IPS-NIHi7 (cell line): ENCODE data around the gene DRAM1.
"Not testable (repeated sequence)": the region's sequence is repeated elsewhere in the genome, so short reads cannot be mapped to it uniquely, and the experiment has no call there.

ENCODE experiments used
- DNase-seq: peaks from one replicate; pipeline ENCODE4 v3.0.0; 2012; ENCODE audit warnings: mixed read lengths; ENCODE audit errors: extremely low spot score

Gene DRAM1

DNA sequence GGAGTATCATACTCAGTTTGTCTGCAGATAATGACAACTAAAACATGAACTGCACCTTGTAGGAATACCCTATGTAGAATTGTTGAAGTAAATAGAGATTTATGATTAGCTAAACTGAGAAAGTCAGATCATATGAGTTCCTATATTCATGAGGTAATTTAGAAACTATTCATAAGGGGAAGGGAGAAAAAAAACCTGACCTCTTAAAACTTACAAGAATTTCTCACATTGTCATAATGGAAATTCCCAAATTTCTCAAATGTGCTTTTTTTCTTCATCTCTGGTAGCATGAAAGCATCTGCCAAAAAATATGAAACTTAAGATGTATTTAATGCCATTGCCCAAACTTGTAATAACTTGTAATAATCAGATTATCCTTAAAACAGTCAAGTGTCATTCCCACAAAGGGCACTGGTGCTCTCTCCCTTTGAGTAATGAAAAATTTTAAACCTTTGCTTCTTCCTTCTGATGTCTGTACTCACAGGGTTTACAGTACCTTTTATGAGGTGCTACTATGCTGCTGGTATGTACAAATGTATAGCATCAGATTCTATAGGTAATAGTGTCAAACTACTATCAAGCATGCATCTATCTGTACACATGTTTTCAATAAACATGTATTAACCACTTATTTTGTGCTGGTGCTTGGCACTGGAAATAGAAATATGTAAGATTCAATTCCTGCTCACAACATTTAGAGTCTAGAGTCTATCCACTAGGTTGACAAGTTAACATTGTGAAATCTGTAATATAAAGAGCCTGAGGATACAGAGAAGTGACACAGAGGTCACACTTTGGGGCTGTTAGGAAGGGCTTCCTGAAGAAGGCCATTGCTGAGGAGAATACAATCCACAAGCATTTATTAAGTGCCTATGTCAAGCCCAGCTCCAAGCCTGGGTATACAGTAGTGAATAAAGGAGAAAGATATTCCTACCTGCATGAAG is 17.4 kb upstream of the DRAM1 start:
- no peak for DNase-seq

DNA sequence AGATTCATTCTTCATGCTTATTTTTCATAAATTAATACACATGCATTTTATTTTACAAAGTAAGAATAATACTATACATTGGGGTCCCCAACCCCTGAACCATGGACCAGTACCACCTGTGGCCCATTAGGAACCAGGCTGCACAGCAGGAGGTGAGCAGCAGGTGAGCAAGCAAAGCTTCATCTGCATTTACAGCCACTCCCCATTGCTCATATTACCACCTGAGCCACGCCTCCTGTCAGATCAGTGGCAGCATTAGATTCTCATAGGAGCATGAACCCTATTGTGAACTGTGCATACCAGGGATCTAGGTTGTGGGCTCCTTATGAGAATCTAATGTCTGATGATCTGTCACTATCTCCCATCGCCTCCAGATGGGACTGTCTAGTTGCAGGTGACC is 15.7 kb upstream of the DRAM1 start:
- not testable (repeated sequence) for DNase-seq

DNA sequence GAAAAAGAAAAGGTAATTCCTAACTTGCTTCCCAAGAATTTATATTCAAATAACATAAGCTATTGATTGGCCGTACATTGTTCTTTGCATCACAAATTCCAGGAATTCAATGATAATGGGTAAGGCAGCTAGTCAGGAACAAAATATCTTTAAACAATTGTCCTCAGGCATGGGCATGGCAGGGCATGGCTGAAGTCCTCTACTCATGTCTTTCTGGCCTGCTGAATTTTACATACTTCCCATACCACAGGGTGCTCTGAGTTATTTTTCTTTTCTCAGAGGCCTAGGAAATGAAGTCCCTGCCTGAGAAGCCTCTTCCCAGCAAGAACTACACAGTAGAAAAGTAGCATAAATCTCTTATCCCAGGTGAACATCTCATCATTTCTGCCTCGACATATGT is 15.1 kb upstream of the DRAM1 start:
- DNase-seq, result no peak

DNA sequence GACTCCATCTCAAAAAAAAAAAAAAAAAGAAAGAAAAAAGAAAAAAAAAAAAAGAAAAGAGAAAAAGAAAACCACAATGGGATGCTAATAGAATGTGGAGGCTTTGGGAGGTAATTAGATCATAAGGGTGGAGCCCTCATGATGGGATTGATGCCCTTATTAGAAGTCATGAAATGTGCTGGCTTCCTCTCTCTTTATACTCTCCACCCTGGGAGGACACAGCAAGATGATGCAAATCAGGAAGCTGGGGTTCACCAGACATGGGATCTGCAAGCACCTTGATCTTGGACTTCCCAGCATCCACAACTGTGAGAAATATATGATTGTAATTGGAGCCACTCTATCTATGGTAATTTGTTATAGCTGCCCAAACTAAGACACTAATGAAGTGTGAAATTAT is 13.4 kb upstream of the DRAM1 start:
- DNase-seq, result no peak

DNA sequence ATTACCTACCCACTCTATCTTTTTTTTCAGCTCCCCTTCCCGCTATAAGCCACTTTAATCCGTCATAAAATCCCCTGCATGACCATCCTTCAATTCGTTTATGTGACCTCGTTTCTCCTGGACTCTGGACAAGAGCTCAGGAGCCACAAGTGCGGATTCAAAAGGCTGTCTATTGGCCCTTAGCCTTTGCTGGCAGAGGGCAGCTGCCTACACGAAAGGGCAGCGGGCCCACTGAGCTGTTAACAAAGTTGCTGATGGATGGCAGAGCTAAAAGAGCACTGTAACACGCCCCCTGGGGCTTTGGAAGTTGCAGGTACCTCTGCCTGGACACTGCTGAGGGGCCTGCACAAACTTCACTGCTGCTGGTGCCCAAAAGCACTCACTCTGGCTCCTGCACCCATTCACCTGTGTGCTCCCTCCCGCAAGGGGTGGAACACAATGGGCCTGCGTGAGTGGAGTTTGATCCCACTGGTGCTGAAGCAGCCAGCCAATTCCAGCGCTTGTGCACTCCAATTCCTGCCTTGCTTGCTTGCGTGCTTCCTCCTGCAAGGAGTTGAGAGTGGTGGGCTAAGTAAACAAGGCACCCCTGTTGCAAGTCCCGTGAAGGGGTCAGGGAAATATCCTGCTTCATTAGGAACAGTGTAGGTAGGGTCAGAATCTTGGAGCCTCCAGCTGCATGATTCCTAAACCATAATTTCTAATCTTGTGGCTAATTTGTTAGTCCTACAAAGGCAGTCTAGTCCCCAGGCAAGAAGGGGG is 10.6 kb upstream of the DRAM1 start:
- no peak for DNase-seq

DNA sequence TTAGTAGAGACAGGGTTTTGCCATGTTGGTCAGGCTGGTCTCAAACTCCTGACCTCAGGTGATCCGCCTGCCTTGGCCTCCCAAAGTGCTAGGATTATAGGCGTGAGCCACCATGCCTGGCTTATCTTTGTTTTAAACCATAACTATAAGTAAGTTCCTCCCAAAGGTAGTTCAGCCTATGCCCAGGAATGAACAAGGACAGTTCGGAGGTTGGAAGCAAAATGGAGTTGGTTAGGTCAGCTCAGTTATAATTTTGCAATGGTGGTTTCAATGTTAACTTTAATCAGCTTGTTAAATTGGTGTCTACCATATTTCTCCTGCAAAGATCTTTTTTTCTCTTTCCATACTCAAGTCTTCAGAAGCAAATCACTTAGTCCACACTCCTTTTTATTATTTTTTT is 9.8 kb upstream of the DRAM1 start:
- not testable (repeated sequence) for DNase-seq

DNA sequence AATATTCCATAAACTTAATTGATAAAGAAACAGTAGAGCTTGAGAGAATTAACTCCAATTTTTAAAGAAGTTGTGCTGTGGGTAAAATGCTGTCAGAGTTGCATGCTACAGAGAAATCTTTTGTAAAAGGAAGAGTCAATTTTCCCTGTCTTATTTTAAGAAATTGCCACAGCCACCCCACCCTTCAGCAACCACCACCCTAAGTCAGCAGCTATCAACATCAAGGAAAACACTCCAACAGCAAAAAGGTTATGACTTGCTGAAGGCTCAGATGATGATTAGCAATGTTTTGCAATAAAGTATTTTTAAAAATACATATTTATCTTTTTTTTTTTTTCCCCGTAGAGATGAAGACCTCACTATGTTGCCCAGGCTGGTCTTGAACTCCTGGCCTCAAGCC is 6.5 kb upstream of the DRAM1 start:
- no peak for DNase-seq

DNA sequence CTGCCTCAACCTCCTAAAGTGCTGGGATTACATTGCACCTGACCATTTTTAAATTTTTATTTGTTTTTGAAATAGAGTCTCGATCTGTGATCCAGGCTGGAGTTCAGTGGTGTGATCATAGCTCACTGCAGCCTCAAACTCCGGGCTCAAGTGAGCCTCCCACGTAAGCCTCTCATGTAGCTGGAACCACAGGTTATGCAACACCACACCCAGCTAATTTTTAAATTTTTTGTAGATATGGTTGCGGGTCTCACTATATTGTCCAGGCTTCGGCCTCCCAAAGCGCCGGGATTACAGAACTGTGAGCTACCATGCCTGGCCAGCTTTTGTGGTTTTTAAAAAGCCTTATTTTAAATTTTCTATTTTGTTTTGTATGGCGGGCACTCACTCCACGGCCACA is 2.2 kb upstream of the DRAM1 start:
- DNase-seq, result no peak

DNA sequence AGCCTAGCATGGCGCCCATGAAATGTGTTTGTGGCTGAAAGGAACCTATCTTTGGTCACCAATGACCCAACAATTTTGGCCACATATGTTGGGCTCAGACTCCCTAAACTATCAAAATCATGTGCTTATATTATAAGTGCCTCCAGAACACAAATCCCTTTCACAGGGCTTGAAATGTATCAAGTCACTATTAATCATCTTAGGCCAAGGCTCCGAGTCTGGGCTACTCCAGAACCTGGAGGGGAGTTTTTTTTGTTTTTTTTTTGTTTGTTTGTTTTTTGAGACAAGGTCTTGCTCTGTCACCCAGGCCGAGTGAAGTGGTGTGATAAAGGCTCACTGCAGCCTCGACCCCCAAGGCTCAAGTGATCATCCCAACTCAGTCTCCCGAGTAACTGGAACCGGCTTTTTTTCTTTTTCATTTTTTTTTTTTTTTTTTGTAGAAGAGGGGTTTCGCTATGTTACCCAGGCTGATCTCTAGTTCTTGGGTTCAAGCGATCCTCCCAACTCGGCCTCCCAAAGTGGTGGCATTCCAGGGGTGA is 989 bp upstream of the DRAM1 start:
- no peak for DNase-seq

DNA sequence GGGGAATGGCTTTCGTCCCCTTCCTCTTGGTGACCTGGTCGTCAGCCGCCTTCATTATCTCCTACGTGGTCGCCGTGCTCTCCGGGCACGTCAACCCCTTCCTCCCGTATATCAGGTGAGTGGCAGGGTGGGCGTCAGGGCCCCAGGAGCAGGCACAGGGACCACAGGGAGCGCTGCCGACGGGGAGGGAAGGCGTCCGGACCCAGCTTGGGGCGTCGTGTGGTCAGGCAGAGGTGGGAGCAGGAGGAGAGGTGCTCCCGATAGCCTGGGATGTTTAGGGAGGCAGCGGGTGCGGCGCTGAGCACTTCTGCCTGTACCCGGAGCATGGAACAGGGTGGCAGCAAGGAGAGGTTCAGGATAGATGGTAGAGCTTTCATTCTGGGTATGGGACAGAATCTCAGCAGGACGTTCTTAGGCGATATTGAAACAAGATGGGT is 444 bp downstream of the DRAM1 start:
- peak; percentile 41 for DNase-seq

DNA sequence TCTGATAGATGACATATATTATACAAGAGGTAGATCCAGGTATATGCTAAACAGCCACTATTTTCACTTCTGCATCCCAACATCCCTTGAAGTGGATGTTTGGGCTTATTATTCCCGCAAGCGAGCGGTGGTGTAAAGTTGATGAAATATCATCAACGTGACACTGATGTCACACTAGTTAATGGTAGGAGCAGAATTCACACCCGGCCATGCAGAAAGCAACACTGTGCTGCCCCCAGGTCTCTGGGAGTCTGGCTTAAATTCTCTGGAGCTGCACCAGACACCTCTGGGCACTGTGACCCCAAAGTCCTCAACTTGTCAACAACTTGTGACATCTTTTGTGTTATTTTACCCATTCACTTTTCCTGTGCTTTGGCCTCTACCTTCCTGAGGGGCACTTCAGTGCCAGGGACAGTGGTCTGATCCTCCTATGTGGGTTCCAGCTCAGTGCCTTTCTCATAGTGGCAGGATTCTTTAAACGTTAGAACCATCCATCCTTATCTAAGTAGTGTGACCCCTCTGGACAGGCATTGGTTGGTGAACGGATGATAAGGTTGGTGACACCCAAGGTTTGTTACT is 952 bp downstream of the DRAM1 start:
- DNase-seq, result no peak

DNA sequence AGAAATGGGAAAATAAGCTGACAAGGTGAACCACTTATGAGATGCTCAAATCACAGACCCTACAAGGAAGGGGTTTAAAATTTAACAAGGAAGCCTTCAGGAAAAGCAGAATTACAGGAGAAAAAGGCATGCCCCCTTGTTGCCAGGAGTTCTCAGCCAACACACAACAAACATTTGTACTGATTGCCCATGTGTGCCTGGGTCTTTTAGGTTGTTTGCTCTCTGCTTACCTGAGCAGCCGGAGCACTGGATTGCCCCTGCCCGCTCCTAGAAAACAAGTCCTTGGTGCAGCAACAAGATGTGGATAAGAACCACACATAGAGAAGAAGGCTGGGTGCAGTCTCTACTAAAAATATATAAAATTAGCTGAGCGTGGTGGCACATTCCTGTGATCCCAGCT is 3.4 kb downstream of the DRAM1 start:
- no peak for DNase-seq

DNA sequence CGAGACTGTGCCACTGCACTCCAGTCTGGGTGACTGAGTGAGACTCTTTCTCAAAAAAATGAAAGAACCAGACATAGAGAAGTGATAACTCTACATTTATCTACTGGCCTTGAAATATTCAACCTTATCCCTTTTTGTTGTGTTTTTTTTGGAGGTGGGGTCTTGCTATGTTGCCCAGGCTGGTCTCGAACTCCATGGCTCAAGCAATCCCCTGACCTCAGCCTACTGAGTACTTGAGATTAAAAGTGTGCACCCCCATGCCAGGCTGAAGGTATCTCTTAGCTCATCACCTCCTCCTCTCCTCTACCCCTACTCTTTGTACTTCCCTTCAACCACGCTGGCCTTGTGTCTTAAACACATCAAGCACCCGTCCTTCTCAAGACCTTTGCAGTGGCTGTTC is 3.8 kb downstream of the DRAM1 start:
- DNase-seq, result no peak

DNA sequence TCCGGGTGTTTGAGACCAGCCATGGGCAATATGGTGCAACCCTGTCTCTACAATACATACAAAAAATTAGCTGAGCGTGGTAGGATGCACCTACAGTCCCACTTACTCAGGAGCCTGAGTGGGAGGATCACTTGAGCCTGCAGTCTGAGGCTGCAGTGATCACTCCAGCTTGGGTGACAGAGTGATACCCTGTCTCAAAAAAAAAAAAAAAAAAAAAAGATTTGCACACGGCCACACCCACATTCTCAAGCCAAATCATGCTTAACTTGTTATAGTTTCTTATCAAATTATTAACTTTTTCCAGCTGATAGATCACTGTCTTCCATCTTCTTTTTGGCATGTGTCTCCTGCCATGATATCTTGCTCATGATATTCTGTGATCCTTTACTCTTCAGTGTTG is 6.8 kb downstream of the DRAM1 start:
- DNase-seq, result no peak

DNA sequence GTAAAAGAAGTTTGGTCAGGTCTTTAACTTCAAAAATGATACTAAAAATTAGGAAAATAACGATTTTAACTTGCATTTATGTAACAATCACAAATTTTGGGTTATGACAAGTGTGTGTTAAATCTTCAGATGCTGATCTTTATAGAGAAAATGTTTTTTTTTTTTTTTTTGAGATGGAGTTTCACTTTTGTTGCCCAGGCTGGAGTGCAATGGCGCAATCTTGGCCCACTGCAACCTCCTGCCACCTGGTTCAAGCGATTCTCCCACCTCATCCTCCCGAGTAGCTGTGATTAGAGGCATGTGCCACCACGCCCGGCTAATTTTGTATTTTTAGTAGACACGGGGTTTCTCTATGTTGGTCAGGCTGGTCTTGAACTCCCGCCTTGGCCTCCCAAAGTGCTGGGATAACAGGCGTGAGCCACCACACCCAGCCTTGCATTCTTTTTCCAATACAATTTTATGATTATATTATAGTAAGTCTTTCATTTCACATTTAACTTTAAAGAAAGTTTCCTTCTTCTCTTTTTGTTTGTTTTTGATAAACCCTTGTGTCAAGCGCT is 7.5 kb downstream of the DRAM1 start:
- not testable (repeated sequence) for DNase-seq

DNA sequence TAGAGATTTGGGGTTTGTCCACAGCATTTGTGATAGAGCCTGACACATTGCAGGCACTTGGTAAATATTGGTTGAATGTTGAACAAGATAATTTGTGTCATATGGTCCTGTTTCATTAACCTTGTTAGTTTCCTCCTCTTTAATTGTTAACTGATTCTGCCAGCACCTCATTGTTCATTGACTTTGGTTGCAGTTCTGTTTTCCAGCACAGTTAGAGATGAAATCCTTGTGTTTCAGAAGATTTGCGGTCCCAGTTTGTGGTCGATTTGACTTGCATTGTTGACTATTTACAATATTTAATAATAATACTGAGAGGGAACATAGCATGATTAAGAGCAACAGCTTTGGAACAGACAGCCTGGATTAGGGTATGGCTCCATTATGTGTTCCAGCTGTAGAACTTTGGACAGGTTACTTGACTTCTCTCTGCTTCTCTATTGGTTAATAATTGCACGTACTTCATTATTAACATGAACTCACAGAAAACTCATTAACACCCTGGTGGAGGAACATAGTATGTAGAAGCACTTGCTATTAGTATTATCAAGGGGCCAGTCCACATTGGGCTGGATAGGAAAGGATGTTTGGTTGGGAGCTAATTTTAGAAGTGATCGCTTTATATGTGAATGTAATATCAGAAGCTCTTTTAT is 8.7 kb downstream of the DRAM1 start:
- no peak for DNase-seq

DNA sequence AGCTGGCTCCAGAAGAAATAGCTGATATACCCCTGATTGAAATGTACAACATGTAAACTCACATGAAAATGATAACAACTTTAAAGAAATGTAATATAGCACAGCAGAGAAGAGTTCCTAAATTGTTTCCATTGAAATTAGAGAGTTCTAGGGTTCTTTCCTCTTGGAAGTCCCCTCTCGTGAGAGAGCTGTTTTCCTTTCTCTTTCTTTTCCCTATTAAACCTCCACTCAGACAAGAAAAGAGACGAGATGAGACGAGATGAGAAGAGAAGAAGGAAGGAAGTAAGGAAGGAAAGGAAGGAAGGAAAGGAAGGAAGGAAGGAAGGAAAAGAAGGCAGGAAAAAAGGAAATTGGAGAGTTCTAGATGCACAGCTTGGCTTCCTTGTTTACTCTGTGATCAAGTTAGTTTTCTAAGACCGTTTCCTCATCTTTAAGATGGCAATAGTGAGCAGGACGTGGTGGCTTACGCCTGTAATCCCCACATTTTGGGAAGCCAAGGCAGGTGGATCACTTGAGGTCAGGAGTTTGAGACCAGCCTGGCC is 11.9 kb downstream of the DRAM1 start:
- DNase-seq, result no peak

DNA sequence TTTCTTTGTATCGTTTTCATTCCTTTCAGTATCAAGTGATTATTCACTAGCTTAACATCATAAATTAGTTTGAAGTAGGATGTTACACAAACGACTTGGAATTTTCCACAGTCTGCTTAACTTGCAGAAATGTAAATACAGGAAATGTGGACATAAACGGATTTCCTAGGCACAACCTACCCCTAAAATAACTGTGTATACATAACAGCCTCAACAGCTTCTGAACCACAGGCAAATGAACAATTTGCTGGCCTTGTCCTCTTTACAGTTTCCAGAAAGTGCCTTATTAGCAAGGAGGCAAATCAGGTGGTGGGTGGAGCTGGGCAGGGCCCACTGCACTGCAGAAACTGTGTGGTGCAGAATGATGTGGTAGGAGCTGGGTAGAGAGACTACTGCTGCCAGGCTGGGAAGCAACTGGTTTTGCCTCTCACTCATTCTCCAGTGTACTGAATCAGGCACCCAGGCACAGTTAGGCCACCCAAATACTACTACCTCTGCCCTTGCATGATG is 14.1 kb downstream of the DRAM1 start:
- DNase-seq, result no peak

DNA sequence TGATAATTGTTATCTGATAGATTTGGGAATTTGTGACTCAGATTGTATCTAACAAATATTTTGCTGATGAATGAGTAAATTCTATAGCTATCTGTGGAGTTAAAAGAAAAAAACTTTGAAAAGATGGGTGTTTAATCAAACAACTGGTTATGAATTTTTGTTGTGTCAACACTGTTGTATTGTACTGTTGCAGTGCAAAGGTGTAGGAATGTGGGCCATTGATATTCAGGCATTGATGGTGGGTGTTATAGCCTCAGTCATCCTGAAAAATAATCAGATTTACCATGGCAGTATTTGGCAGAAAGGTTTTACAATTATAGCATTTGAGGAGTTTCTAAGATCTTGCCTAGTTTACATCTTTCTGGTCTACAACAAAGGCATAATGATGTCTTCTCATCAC is 15.4 kb downstream of the DRAM1 start:
- no peak for DNase-seq

DNA sequence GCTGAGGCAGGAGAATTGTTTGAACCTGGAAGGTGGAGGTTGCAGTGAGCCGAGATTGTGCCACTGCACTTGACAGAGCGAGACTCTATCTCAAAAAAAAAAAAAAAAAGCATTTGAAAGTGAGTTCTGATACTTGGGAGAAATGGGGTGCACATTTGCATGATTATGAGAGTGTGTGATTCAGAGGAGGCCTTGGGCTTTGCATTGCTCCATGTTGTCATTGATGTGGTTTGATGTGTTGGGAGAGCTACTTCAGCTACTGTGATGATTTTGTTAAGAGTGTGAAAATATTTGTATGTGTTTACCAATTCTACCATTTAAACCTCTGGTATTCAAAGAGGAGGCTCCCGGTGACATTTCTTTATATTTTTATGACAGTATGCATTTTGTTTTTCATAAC is 24.4 kb downstream of the DRAM1 start:
- no peak for DNase-seq

DNA sequence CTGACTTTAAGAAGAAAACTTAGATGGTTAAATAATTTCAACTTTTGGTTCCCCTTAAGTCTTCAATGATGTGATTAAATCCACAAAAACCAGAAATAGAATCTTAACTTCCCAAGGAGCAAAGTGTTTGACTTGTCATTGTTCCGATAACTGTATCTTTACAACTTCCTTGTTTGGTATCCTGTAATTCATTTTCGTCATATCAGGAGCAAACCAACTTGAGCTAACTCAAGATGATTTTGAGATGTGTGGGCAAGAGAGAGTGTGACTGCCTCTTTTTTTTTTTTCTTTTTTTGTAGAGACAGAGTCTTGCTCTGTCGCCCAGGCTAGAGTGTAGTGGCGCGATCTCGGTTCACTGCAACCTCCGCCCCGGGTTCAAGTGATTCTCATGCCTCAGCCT is 25.3 kb downstream of the DRAM1 start:
- no peak for DNase-seq
